ENCODE results near the gene CWF19L2.

- TF ChIP-seq CTCF (conservative IDR thresholded peaks at IDR 0.05; ENCODE audit: low read depth, low read length) (no peak), EZH2 (IDR thresholded peaks at IDR 0.05; ENCODE audit: low read length, unreplicated experiment) (no peak), EZH2phosphoT487 (IDR thresholded peaks at IDR 0.05; ENCODE audit: borderline replicate concordance, low read length) (no peak)
Observed at GRCh38 chr11:107331728-107332127, 125.9 kb downstream of the CWF19L2 start.

All from PC-3 (cell line).